WTC11 (cell line): ENCODE data around the gene CXCR5. TPM values are rescaled to one million over a fixed set of nuclear protein-coding genes. Genes with fewer than 3 reads are reported as not detected.

Experiments
- ATAC-seq: fragments of 200-7000 bp; cut with Tn5 transposase; 2 replicates; pipeline ENCODE4 v1.10.0; 2021; ENCODE audit warnings: mild to moderate bottlenecking, moderate library complexity
- CTCF ChIA-PET: fragments of 300-600 bp; sonication (Branson Sonifier 250); formaldehyde crosslinking; loops from one replicate; lab custom pipeline; 2021; ENCODE audit warnings: antibody characterized with exemption; lab: Charles Lee
- POLR2A ChIA-PET: fragments of 350-600 bp; sonication (Branson Sonifier 250); formaldehyde crosslinking; loops from one replicate; lab custom pipeline; 2021; ENCODE audit warnings: antibody characterized with exemption; lab: Charles Lee
- DNase-seq: peaks from one replicate; pipeline ENCODE4 v3.0.0; 2021; ENCODE audit warnings: low spot score
- H3K27ac Mint-ChIP-seq: 2 replicates; pipeline ENCODE4 v1.8.0; 2021; ENCODE audit warnings: mixed read lengths
- H3K27me3 Mint-ChIP-seq: 2 replicates; pipeline ENCODE4 v1.8.0; 2021; ENCODE audit warnings: low read depth, mild to moderate bottlenecking, moderate library complexity, mixed read lengths
- H3K36me3 Mint-ChIP-seq: 2 replicates; pipeline ENCODE4 v1.8.0; 2021; ENCODE audit warnings: mixed read lengths
- H3K4me1 Mint-ChIP-seq: 2 replicates; pipeline ENCODE4 v1.8.0; 2022; ENCODE audit warnings: mixed read lengths
- H3K4me3 Mint-ChIP-seq: 2 replicates; pipeline ENCODE4 v1.8.0; 2021; ENCODE audit warnings: mild to moderate bottlenecking, moderate library complexity, mixed read lengths
- H3K9me3 Mint-ChIP-seq: 2 replicates; pipeline ENCODE4 v1.8.0; 2021; ENCODE audit warnings: mixed read lengths
- AFF4 ChIP-seq: sonication (generic); formaldehyde crosslinking; IDR thresholded peaks from 2 replicates; pipeline ENCODE4 v1.8.1; 2023; ENCODE audit warnings: mild to moderate bottlenecking, missing genetic modification reagents, borderline replicate concordance
- ATF1 ChIP-seq: sonication (generic); formaldehyde crosslinking; IDR thresholded peaks from 2 replicates; pipeline ENCODE4 v1.8.1; 2023; ENCODE audit warnings: mild to moderate bottlenecking, moderate library complexity, missing genetic modification reagents
- E2F1 ChIP-seq: sonication (generic); formaldehyde crosslinking; IDR thresholded peaks from 2 replicates; pipeline ENCODE4 v1.8.0; 2022; ENCODE audit warnings: mild to moderate bottlenecking, missing genetic modification reagents
- ELF4 ChIP-seq: sonication (generic); formaldehyde crosslinking; IDR thresholded peaks from 2 replicates; pipeline ENCODE4 v1.8.1; 2022; ENCODE audit warnings: low read depth, mild to moderate bottlenecking, moderate library complexity, missing genetic modification reagents
- GABPB1 ChIP-seq: sonication (generic); formaldehyde crosslinking; IDR thresholded peaks from 2 replicates; pipeline ENCODE4 v1.8.1; 2023; ENCODE audit warnings: mild to moderate bottlenecking, missing genetic modification reagents
- JUN ChIP-seq: sonication (generic); formaldehyde crosslinking; IDR thresholded peaks from 2 replicates; pipeline ENCODE4 v1.8.0; 2023; ENCODE audit warnings: mild to moderate bottlenecking, missing genetic modification reagents
- KAT7 ChIP-seq: sonication (generic); formaldehyde crosslinking; IDR thresholded peaks from 2 replicates; pipeline ENCODE4 v1.8.1; 2023; ENCODE audit warnings: missing genetic modification reagents, mild to moderate bottlenecking, borderline replicate concordance
- MAX ChIP-seq: sonication (generic); formaldehyde crosslinking; IDR thresholded peaks from 2 replicates; pipeline ENCODE4 v1.8.0; 2022; ENCODE audit warnings: mild to moderate bottlenecking, missing genetic modification reagents
- MYBL2 ChIP-seq: sonication (generic); formaldehyde crosslinking; IDR thresholded peaks from 2 replicates; pipeline ENCODE4 v1.8.1; 2023; ENCODE audit warnings: mild to moderate bottlenecking, moderate library complexity, missing genetic modification reagents
- NFYB ChIP-seq: sonication (generic); formaldehyde crosslinking; conservative IDR thresholded peaks from 2 replicates; pipeline ENCODE4 v1.8.0; 2022; ENCODE audit warnings: low read depth, missing genetic modification reagents
- NR3C1 ChIP-seq: sonication (generic); formaldehyde crosslinking; conservative IDR thresholded peaks from 2 replicates; pipeline ENCODE4 v1.8.1; 2023; ENCODE audit warnings: low read depth, mild to moderate bottlenecking, missing genetic modification reagents
- PRRX2 ChIP-seq: fragments of 250-450 bp; sonication (Bioruptor Pico); IDR thresholded peaks from 2 replicates; pipeline ENCODE4 v1.8.0; 2021; ENCODE audit warnings: mild to moderate bottlenecking
- RELA ChIP-seq: sonication (generic); formaldehyde crosslinking; IDR thresholded peaks from 2 replicates; pipeline ENCODE4 v1.8.1; 2022; ENCODE audit warnings: missing genetic modification reagents, mild to moderate bottlenecking, borderline replicate concordance
- RORB ChIP-seq: fragments of 250-450 bp; sonication (Bioruptor Pico); IDR thresholded peaks from 2 replicates; pipeline ENCODE4 v1.9.0; 2021; ENCODE audit warnings: mild to moderate bottlenecking
- SMAD3 ChIP-seq: sonication (generic); formaldehyde crosslinking; IDR thresholded peaks from 2 replicates; pipeline ENCODE4 v1.8.0; 2022; ENCODE audit warnings: missing genetic modification reagents, mild to moderate bottlenecking, borderline replicate concordance
- SMAD4 ChIP-seq: sonication (generic); formaldehyde crosslinking; IDR thresholded peaks from 2 replicates; pipeline ENCODE4 v1.8.0; 2022; ENCODE audit warnings: mild to moderate bottlenecking, missing genetic modification reagents
- ZNF121 ChIP-seq: sonication (generic); formaldehyde crosslinking; IDR thresholded peaks from 2 replicates; pipeline ENCODE4 v1.8.0; 2023; ENCODE audit warnings: missing genetic modification reagents
- ZNF396 ChIP-seq: fragments of 250-450 bp; sonication (Bioruptor Pico); IDR thresholded peaks from 2 replicates; pipeline ENCODE4 v1.8.0; 2021; ENCODE audit warnings: mild to moderate bottlenecking, moderate library complexity, borderline replicate concordance
- ZNF532 ChIP-seq: fragments of 250-450 bp; sonication (Bioruptor Pico); IDR thresholded peaks from 2 replicates; pipeline ENCODE4 v1.9.0; 2021; ENCODE audit warnings: mild to moderate bottlenecking, borderline replicate concordance
- total RNA-seq: library from RNA; stranded (reverse); gene quantifications from 3 replicates; pipeline ENCODE4 v1.2.3, GENCODE V29; 2021
- TF ChIP-seq, protein P1 (sequence below): sonication (generic); formaldehyde crosslinking; IDR thresholded peaks from 2 replicates; pipeline ENCODE4 v1.8.0; 2022; ENCODE audit warnings: missing genetic modification reagents

CXCR5 gene
- total RNA-seq, 1 experiment from 2014 or later = 0.07 TPM

- ChIA-PET CTCF (interaction anchor here (0.6 to 3.8 kb wide), 12 partner anchors 11 to 238 kb away, joined by 3 to 34 read pairs (median 4); partner anchors contain the start of genes FOXR1 and UPK2), POLR2A (interaction anchor here (1.6 to 3.8 kb wide), 2 partner anchors 17 to 135 kb away, joined by 7 to 76 read pairs; no protein-coding TSS in a partner anchor)
- H3K4me1 Mint-ChIP-seq = peaks cover 50% of the 10 kb centered on the region
- DNase-seq (no peak), ATAC-seq (no peak)
- H3K27me3 Mint-ChIP-seq = peaks cover 24% of the 10 kb centered on the region
- no peaks in the 10 kb centered on the region for H3K9me3 Mint-ChIP-seq
- peak overlapping the region; percentile 92 for H3K4me3 Mint-ChIP-seq
- no peak overlapping the region for H3K27ac Mint-ChIP-seq
- H3K36me3 Mint-ChIP-seq = no peaks in the 10 kb centered on the region
- TF ChIP-seq KAT7 (CRISPR knock-in tag) (no peak), JUN (no peak), ZNF396 (CRISPR knock-in tag) (no peak), SMAD4 (CRISPR knock-in tag) (no peak), MYBL2 (CRISPR knock-in tag) (no peak), GABPB1 (CRISPR knock-in tag) (no peak), AFF4 (no peak), NR3C1 (CRISPR knock-in tag) (no peak), ELF4 (no peak), NFYB (CRISPR knock-in tag) (no peak), RORB (CRISPR knock-in tag) (no peak), SMAD3 (CRISPR knock-in tag) (no peak), PRRX2 (CRISPR knock-in tag) (no peak)
- TF ChIP-seq, protein P1, sequence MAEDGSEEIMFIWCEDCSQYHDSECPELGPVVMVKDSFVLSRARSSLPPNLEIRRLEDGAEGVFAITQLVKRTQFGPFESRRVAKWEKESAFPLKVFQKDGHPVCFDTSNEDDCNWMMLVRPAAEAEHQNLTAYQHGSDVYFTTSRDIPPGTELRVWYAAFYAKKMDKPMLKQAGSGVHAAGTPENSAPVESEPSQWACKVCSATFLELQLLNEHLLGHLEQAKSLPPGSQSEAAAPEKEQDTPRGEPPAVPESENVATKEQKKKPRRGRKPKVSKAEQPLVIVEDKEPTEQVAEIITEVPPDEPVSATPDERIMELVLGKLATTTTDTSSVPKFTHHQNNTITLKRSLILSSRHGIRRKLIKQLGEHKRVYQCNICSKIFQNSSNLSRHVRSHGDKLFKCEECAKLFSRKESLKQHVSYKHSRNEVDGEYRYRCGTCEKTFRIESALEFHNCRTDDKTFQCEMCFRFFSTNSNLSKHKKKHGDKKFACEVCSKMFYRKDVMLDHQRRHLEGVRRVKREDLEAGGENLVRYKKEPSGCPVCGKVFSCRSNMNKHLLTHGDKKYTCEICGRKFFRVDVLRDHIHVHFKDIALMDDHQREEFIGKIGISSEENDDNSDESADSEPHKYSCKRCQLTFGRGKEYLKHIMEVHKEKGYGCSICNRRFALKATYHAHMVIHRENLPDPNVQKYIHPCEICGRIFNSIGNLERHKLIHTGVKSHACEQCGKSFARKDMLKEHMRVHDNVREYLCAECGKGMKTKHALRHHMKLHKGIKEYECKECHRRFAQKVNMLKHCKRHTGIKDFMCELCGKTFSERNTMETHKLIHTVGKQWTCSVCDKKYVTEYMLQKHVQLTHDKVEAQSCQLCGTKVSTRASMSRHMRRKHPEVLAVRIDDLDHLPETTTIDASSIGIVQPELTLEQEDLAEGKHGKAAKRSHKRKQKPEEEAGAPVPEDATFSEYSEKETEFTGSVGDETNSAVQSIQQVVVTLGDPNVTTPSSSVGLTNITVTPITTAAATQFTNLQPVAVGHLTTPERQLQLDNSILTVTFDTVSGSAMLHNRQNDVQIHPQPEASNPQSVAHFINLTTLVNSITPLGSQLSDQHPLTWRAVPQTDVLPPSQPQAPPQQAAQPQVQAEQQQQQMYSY (CRISPR knock-in tag) = no peak
Measured at GRCh38 chr11:118927554-118928100, 43.9 kb downstream of the CXCR5 start.

DNA sequence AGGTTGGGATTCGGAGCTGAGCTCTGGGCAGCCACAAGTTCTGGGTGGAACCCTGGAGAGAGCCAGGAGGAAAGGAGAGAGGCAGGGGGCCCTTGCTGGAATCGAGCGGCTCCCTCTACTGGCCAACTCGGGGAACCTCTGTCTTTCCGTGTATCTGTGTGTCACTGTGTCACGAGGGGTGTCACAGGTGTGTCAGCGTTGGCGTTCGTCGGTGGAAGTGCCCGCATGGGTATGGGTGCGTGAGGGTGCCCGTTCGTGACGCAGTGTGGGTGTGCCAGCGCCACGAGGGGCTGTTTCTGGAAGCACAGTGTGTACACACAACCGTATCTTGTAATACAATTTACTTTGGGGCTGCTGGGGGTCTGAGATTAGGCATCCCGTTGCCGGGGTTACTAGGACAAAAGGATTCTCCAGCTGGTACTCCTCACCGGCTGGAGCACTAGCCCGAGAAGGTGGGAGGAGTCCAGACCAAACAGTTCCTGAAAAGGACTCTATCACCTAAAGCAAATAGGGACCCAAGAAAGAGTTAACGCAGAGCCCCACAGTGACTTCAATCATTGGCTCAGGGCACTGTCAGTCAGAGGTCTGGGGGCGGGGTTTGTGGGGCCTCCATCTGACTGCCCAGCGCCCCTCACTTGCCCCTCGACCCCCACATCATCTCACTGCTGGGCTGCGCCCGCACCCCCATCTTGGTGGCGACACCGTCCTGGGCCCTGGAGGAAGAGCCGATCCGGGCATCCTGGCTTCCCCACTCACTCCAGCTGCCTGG, 44.6 kb downstream of the CXCR5 start:
- POLR2A ChIA-PET = interaction anchor here (1.6 to 3.8 kb wide), 2 partner anchors 18 to 136 kb away, joined by 7 to 76 read pairs; no protein-coding TSS in a partner anchor
- ATAC-seq = peak; percentile 53
- TF ChIP-seq RELA (CRISPR knock-in tag) = no peak
- TF ChIP-seq MAX (CRISPR knock-in tag) = no peak
- no peak for TF ChIP-seq ZNF121
- no peak for TF ChIP-seq ATF1 (CRISPR knock-in tag)
- no peak for TF ChIP-seq E2F1
- TF ChIP-seq ZNF532 (CRISPR knock-in tag) = no peak
- no peak for TF ChIP-seq JUN

More for the DNA sequence above, 44.6 kb downstream of the CXCR5 start:
- Mint-ChIP-seq H3K4me3 (peak overlapping the region; percentile 92), H3K27ac (peak overlapping the region; percentile 93), H3K27me3 (peaks cover 24% of the 10 kb centered on the region), H3K36me3 (no peaks in the 10 kb centered on the region), H3K9me3 (no peaks in the 10 kb centered on the region), H3K4me1 (peaks cover 48% of the 10 kb centered on the region)
- CTCF ChIA-PET = interaction anchor here (0.6 to 3.8 kb wide), 13 partner anchors 11 to 239 kb away, joined by 3 to 34 read pairs (median 4); partner anchors contain the start of genes C2CD2L, FOXR1 and UPK2
- DNase-seq = peak; percentile 94
